ENCODE measurements around the gene FKTN. TPM values are rescaled to one million over a fixed set of nuclear protein-coding genes. Genes with fewer than 3 reads are reported as not detected.

Gene FKTN
- total RNA-seq, 1 experiment from 2014 or later = 17.3 TPM

DNA sequence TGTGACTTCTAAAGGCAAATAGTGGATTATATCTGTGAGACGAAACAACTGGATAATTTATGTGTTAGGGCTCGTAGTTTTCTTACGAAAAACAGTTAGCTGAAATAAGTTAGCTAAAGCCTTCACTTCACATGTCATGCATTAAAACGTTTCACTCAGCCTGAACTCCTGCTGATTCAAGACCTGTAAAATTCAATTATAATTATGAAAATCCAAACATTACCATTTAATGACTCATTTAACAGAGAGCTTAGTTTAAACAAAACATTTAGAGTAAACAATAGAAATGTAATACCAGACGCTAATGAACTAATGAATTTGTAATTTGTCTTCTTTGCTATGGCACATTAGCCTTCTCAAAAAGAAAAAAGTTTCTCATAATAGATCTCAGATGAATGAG lies 106.0 kb downstream of the FKTN start (continued):
- TF ChIP-seq RAD21 (IDR thresholded peaks at IDR 0.05; ENCODE audit: low read depth) (no peak), EZH2phosphoT487 (IDR thresholded peaks at IDR 0.05; ENCODE audit: borderline replicate concordance) (no peak)

DNA sequence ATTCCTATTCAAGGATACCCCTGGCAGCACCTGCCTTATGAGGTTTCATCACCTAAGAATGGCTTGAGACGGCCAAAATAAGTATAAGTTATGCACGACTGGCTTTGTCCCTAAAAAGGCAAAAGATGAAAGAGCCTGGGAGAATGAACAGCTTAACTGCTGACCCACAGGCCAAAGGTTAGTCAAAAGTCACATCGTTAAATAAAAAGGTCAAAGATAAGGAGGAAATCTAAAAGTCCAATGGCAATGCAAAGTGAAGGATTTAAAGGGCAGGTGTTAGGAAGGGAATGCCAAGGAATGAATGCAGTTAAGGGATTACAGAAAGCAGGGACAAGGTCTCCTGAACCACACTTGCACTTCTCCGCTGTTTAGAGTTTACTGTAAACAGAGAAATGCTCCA lies 109.9 kb downstream of the FKTN start:
- TF ChIP-seq CBX3 (IDR thresholded peaks at IDR 0.05; ENCODE audit: low read depth) (no peak), SP1 (IDR thresholded peaks at IDR 0.05; ENCODE audit: low read depth) (no peak), RAD21 (IDR thresholded peaks at IDR 0.05; ENCODE audit: low read depth) (no peak), ELF1 (IDR thresholded peaks at IDR 0.05; ENCODE audit: borderline replicate concordance, low read depth) (no peak), POLR2AphosphoS5 (IDR thresholded peaks at IDR 0.05; ENCODE audit: low read depth, low read length) (no peak), EZH2phosphoT487 (IDR thresholded peaks at IDR 0.05; ENCODE audit: borderline replicate concordance) (no peak), ZNF274 (IDR thresholded peaks at IDR 0.05; ENCODE audit: low read depth, low read length) (no peak), YY1 (IDR thresholded peaks at IDR 0.05; ENCODE audit: extremely low read depth, insufficient replicate concordance, low read depth, low read length) (no peak), EZH2 (IDR thresholded peaks at IDR 0.05) (no peak), SRF (IDR thresholded peaks at IDR 0.05; ENCODE audit: low read depth) (no peak), TCF7L2 (IDR thresholded peaks at IDR 0.05; ENCODE audit: borderline replicate concordance, extremely low read depth, insufficient read depth, insufficient read length) (no peak), FOSL1 (IDR thresholded peaks at IDR 0.05; ENCODE audit: low read depth) (no peak), POLR2A (IDR thresholded peaks at IDR 0.05; ENCODE audit: borderline replicate concordance, extremely low read depth, insufficient read depth, insufficient read length) (no peak)
- TF ChIP-seq, protein P1, sequence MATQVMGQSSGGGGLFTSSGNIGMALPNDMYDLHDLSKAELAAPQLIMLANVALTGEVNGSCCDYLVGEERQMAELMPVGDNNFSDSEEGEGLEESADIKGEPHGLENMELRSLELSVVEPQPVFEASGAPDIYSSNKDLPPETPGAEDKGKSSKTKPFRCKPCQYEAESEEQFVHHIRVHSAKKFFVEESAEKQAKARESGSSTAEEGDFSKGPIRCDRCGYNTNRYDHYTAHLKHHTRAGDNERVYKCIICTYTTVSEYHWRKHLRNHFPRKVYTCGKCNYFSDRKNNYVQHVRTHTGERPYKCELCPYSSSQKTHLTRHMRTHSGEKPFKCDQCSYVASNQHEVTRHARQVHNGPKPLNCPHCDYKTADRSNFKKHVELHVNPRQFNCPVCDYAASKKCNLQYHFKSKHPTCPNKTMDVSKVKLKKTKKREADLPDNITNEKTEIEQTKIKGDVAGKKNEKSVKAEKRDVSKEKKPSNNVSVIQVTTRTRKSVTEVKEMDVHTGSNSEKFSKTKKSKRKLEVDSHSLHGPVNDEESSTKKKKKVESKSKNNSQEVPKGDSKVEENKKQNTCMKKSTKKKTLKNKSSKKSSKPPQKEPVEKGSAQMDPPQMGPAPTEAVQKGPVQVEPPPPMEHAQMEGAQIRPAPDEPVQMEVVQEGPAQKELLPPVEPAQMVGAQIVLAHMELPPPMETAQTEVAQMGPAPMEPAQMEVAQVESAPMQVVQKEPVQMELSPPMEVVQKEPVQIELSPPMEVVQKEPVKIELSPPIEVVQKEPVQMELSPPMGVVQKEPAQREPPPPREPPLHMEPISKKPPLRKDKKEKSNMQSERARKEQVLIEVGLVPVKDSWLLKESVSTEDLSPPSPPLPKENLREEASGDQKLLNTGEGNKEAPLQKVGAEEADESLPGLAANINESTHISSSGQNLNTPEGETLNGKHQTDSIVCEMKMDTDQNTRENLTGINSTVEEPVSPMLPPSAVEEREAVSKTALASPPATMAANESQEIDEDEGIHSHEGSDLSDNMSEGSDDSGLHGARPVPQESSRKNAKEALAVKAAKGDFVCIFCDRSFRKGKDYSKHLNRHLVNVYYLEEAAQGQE (IDR thresholded peaks at IDR 0.05; ENCODE audit: low read depth) = no peak
- TF ChIP-seq, protein P2, sequence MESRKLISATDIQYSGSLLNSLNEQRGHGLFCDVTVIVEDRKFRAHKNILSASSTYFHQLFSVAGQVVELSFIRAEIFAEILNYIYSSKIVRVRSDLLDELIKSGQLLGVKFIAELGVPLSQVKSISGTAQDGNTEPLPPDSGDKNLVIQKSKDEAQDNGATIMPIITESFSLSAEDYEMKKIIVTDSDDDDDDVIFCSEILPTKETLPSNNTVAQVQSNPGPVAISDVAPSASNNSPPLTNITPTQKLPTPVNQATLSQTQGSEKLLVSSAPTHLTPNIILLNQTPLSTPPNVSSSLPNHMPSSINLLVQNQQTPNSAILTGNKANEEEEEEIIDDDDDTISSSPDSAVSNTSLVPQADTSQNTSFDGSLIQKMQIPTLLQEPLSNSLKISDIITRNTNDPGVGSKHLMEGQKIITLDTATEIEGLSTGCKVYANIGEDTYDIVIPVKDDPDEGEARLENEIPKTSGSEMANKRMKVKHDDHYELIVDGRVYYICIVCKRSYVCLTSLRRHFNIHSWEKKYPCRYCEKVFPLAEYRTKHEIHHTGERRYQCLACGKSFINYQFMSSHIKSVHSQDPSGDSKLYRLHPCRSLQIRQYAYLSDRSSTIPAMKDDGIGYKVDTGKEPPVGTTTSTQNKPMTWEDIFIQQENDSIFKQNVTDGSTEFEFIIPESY (IDR thresholded peaks at IDR 0.05; ENCODE audit: extremely low read depth, insufficient replicate concordance, low read length) = no peak
- TF ChIP-seq, protein P3, sequence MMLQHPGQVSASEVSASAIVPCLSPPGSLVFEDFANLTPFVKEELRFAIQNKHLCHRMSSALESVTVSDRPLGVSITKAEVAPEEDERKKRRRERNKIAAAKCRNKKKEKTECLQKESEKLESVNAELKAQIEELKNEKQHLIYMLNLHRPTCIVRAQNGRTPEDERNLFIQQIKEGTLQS (IDR thresholded peaks at IDR 0.05) = no peak
- POLR2A ChIA-PET = no interaction called here
- H3K9me2 ChIP-seq (ENCODE audit: insufficient read depth) = no peaks in the 10 kb centered on the region
- no peak overlapping the region for H3K27ac ChIP-seq (ENCODE audit: low read depth, low read length)
- no peaks in the 10 kb centered on the region for H3K4me1 ChIP-seq (ENCODE audit: control insufficient read depth in 1 of 2, insufficient read depth in 2 of 2, low read length in 2 of 2)
- no peak overlapping the region for H3K4me3 ChIP-seq (replicated peaks in 1 of 2; ENCODE audit: low read depth in 1 of 2, low read length in 2 of 2)
- DNase-seq (ENCODE audit: low read depth, low spot score) (no peak), ATAC-seq (no peak)
- no TSS peak for BruUV-seq (replicated peaks)
- no peaks in the 10 kb centered on the region for H4K20me1 ChIP-seq (ENCODE audit: insufficient read depth)
- no peaks in the 10 kb centered on the region for H3K36me3 ChIP-seq (ENCODE audit: control insufficient read depth in 1 of 2, insufficient read depth in 2 of 2, low read length in 2 of 2)
- no peaks in the 10 kb centered on the region for H3K27me3 ChIP-seq (ENCODE audit: insufficient read depth, low read length)
- intact Hi-C loops (cut with micrococcal nuclease) = no loop called here
- H3K79me2 ChIP-seq (ENCODE audit: insufficient read depth, low read length) = no peaks in the 10 kb centered on the region
- CTCF ChIA-PET = no interaction called here
- H3K9ac ChIP-seq (ENCODE audit: low read length) = no peak overlapping the region
- no peaks in the 10 kb centered on the region for H3K9me3 ChIP-seq (ENCODE audit: control insufficient read depth in 1 of 2, insufficient read depth in 1 of 2, low read depth in 1 of 2, low read length in 2 of 2)
- H3K4me2 ChIP-seq (ENCODE audit: low read length) = no peak overlapping the region
- RAD21 ChIA-PET (ENCODE audit: low non-redundant PET in 1 of 2, low total read pairs in 2 of 2, uncharacterized antibody in 2 of 2, unreplicated experiment in 2 of 2) = no interaction called here
- no peak overlapping the region for H2AFZ ChIP-seq (ENCODE audit: low read depth, low read length, poor library complexity, severe bottlenecking)
